ENCODE measurements around the gene GNG12. TPM values are rescaled to one million over a fixed set of nuclear protein-coding genes. Genes with fewer than 3 reads are reported as not detected.

GNG12 gene
- polyA plus RNA-seq, 5 donors = 42.2 to 75.1 (median 58.8) TPM

DNA sequence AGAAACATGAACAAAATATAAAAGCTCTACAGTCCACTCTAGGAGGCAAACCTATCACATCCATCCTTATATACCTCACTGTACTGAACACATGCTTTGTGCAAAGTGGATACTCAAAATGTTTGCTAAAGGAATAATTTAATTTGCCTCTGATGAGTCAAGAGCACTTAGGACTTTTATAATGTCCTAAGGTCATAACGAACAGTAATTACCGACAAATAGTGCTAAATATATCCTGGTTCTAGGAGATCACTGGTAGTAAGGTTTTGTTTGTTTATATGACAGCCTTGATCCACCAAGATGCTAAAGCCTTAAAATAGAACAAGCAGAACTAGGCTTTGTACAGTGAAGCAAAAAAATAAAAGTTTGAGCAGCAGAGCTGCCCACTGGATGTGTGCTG is 77.6 kb downstream of the GNG12 start:
- DNase-seq = no peak

DNA sequence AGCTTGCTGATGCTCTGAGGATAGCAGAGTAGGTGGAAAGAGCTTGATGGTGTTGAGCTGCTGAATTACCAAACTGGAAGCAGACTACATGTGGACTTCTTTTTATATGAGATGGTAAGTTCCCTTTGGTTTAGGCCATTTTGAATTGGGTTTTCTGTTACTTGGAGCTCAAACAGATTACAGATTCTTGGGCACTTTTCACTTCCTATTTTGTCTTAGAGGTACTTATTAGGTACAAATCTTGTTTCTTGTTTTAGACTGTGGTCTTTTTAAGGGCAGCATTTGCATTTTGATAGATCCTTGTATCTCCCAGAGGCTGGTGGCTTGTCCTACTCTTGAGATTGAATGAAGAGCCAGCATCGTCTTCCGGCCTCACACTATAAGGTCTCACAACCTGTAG is 78.1 kb downstream of the GNG12 start:
- no peak for DNase-seq

DNA sequence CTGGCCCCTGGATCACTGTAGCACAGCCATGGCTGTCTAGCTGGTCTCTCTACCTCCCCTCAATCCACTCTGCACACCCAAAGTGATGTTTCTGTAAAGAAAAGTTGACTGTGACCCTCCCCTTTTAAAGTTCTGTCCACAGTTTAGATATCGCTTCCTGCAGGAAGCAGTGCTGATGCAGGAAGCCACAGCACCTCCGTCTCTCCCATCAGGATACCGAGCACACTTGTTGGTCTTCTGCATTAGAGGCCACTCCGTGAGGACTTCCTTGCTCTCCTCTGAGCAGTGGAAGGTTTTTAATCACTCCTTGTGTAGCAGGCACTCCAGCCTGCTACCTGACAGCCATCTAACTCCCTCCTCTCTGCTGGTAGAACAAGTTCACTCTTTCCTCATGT is 78.7 kb downstream of the GNG12 start:
- DNase-seq = no peak

DNA sequence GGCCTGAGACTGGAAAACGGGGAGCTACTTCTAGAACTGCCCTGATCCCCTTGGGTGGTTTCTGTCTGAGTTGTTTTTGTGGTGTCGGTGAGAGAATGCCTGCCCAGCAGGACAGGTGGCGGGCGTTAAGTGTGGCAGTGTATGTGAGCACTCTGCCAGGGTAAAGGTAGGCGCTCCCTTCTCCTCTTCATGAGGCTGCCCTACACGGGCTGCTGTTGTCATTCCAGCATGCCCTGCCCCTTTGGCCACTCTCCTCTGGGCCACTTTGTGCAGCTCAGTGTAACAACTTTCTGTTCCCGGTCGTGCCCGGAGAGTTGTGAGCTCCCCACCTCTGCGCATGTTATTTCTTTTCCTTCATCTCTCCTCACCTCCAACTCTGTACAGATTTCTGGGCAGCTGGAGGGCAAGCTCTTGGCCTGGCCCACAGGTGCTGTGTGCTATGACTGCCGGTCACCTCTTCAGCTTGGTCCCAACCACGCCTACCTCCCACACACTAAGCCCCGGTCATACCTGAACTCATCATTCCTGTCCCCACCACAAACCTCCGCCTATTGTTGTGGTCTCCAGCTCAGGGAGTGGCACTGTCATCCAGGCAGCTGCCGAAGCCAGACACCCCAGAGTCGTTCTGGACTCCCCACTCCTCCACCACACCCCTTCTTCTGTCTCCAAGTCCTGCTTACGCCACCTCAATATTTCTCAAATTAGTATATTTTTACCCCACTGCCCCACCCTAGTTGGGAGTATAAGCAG is 79.3 kb downstream of the GNG12 start:
- no peak for DNase-seq

DNA sequence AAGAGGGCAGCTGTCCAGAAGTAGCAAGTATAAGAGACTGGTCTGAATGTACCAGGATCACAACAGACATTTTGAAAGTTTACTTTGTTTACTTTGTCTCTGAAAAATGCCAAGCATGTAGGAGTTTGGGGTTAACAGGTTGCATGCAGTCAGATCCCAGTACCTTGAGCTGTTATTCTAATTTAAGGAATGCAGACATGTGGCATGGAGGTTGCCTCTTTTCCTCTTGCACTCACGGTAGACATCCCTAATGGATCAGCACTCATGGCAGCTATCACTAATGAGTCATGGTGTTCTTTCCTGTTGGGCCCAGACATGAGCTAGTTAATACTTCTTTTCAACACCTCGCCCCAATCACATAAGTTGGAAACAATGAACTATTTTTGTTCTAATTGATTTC is 81.0 kb downstream of the GNG12 start:
- DNase-seq = no peak

DNA sequence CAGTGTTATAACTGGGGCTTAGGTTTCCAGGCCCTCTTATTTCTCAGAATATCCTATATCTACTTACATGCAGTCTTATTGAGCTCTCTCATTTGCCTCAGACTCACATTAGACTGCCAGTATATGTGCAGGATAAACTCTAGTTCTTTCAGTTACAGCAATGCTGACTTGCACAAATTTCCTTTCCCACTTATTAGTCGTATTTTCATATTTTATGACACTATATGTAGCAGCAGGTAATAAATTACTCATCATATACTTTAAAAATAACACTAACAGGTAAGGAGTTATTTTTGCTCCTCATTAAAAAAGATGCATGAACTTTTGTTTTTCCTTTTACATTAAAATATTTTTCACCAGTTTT is 82.6 kb downstream of the GNG12 start:
- DNase-seq = no peak

DNA sequence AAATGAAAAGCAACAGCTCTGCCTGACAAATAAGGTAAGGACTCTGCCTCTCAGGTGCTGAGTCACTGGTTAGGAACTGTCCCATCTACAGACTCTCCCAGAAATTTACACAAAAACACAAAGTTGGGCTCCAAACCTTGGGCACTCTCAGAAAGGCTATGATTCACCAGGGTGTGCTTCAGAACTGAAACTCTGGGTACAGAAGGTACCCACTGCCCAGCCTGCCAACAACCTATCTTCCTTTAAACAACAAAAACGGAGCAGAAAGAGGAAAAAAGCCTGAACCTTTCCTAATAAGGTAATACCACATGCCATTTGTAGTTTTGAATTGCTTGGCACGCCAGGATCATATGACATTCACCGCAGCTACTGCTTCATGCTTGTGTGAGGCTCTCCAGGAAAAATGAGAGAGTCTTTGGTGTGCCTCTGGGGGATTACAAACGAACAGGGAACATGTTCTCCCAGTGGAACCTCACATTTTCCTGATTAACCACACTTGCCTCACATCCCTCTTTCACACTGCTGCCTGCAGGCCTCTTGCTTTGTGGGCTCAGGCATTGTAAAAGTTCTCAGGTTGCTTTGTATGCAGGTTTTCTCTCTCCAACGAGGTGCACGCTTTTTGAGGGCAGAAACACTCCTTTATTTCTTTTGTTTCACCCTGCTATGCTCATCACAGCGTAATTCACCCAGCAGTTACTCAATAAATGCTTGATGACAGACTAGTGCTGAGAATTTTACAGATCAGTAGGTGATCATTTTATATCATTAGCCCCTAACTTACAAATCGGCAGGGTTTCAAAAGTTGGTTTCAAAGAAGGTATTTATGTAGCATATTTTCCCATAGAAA is 83.2 kb downstream of the GNG12 start:
- DNase-seq = no peak

DNA sequence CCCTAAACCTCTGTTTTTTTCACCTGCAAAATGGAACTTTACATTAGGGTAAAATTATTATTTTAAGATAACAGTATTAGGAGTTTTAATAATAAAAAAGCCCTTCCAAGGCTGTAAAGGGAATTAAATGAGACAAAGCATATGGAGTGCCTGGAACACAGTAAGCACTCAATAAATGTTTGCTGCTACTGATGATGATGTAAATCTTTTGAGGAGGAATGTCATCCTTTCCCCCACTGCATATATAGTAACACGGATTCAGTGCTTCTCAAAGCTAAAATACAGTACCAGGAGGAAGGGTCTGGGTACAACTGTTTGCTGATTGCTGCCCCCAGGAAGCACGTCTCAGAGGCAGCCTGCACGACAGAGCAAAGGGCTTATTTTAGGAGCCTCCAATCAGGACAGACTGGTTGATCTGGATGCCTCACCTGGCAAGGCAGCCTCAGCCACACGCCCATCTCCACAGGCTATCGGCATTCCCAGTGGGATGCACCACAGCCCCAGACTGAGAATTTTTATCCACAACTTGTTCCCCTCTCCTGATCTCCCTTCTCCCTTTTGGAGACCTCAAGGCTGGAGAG is 83.9 kb downstream of the GNG12 start:
- no peak for DNase-seq

DNA sequence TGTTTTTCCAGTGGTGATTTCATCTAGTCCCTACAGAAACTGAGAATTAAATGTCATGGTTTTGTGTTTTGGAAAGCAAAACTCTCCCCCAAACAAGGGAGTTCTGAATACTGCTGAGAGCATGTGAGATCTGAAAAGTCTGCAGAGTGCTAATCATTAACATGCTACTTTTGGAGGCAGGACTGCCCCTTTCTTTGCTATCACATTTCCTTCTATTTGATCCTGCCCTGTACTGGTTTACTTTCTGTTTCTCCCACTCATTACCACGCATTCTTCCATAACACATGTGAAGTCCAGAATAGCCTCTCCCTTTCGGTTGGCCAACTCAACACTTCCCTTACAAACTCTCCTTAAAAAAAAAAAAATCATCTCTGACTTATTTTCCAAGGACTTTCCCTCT is 84.6 kb downstream of the GNG12 start:
- DNase-seq = peak in 1 of 2 donors; percentile 23

DNA sequence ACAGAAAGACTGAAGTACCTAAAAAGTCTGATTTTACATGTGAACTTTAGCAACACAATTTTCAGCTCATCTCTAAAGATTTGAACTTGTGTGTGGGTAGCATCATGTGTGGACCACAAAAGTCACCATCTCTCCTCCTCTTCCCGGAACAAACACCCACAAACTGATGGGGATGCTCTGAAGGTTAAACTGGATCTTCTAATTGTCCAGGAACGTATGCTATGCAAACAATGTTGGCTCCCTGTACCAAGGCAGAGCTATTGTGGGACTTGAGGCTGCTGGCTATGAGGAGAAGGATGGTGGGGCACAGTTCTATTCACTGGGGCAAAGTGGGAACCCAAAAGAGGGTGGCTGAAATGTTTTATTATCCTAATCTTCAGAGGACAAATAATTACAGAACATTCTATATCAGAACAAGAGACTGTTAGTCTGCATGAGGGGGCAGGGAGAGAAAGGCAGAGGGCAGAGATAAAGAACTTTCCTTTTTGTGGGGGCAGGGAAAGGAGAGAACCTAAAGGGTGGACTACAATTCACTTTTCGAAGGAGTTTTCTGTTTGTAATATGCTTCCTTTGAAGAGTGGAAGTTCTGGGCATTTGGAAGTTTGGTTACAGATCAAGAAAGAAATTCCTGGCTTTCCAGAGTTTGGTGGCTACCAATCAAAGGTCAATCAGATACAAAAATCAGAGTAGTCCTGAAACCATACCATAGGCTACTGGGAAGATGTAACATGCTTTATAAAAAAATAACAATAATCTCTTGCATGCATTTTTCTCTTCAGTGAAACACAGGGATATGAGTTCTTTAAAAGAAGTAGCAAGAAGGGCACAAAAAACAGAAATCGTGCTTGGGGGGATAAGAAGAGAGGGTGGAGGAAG is 85.4 kb downstream of the GNG12 start:
- DNase-seq = no peak

DNA sequence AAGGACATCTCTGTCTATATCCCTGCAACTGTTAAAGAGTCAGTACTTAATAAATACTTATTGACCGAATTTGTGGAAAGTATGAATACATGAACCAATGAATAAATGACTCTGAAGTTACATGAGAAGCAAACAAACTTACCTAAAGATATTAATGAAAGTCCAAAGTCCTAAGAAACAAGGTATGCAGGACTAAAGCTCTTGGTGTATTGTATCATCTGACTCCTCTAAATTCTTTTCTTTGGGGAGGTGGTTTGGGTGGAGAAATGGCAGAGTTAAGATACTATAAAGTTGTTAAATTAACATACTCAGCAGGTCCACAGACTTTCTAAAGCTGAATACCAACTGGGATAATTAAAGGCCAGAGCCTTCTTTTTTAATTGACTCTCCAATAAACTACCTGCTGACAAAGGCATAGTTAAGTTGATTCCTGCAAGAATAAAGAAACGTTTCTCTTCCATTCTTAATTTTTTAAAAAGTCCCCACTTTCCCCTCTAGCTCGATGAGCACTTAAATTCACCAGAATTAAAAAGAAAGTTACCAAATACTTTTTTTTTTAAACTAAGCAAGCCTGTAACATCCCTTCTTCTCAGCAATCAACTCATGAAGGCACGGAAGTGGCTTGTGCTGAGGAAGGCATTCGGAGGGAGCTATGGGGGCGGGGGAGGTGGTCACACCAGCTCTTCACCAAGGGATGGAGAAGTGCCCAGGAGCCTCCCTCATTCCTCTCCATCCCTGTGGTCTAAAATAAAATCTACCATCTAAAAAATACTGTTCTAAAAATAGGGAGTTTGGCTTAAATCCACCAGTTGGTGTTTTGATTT is 87.2 kb downstream of the GNG12 start:
- DNase-seq = no peak

DNA sequence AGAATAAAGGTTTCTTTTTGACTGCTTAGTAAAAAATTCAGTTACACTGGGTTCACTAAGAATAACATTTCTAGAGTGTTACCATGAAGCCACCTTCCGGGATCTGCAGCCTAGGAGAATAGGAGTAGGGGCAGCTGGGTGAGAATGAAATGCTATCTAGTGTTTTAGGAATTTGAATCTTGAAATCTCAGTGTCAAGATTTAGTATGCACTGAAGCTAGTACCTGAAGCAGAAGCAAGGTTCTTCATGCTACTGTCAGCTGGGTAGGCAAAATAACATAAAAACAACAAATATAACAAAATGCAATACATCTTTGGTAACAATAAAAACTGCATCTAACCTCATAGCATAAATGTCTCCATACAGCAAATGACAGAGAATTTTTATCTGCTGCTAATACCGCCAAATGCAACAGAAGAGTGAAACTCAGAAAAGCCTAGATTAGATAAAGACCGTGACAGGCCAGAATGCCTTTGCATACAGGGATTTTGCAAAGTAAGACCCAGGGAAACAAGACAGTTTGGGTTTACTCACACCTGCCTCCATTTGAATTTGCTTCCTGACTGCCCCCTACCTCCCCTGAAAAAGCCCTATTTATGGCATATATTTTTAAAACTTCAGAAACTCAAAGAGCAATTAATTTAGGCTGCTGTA is 90.1 kb downstream of the GNG12 start:
- DNase-seq = no peak

DNA sequence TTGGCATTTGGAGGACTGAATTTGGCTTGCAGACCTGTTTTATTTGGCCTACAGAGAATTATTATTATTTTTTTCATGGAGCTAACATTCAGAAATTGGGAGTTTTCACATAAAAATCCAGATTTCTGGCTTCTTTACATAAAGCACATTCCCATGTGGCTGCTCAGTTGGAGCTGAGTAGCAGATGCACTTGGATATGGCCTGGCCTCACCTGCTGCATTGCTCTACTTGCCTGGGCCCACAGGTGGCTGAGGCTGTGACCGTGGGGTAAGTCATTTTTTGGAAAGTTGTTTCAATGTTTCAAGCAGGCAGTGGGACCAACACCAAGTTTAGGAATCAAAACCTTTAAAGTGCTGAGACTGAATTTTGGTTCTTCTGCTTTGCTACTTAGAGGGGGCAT is 91.5 kb downstream of the GNG12 start:
- DNase-seq = no peak

DNA sequence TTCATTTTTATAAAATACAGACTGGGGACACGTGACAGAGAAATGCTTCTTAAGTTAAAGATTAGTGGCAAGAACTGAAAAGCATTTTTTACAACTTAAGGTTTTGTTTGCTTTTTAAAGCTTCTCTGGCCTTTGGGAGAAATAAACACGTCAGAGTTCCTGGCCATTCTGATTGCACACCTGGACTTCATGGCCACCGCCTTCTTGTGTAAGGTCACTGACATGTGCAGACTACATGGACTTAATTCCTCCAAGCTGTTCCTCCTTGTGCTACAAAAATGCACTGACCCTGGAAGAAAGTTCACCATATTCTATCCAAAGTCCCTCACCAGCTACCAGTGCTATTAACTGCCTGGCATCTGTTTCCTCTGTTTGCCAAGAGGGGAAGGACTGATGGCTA is 92.1 kb downstream of the GNG12 start:
- no peak for DNase-seq

DNA sequence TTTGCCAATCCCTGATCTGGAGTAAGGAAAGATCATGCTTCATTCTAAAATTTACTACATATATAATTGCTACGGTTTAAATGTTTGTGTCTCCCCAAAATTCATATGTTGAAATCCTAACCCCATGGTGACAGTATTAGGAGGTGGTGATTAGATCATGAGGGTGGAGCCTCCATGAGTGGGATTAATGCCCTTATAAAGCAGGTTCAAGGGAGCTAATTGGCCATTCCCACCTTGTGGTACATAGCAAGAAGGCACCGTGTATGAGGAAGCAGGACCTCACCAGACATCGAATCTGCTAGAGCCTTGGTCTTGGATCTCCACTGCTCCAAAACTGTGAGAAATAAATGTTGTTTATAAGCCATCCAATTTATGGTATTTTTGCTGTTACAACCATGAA is 92.7 kb downstream of the GNG12 start:
- no peak for DNase-seq

DNA sequence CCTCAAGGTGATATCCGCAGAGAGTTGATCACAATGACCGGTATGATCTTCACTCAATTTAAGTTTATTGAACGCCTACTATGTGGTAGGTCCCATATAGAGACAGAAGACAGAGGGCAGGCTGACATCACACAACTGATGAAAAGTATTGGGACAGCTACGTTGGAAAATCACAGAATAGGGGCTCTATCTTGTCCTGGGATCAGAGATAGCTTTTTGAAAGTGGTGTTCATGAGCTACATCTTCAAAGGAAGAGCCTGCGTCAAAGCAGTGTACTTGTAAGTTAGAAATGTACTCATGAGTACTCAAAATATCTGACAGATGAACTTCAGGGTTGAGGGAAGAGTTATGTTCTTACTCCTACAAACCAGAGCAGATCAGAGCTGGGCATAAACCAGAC is 93.9 kb downstream of the GNG12 start:
- no peak for DNase-seq

DNA sequence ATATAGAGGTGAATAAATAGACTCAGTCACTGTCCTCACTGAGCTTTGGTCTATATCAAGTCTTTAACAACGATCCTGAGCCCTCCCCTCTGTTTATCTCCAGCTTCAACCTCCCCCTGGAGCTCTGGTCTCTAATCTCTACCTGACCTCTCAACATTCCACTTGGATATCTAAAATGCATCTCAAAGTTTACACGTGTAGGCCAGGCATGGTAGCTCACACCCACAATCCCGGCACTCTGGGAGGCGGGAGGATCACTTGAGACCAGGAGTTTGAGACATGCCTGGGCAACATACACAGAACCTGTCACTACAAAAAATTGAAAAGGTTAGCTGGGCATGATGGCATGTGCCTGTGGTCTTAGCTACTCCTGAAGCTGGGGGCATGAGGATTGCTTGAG is 94.9 kb downstream of the GNG12 start:
- DNase-seq = no peak

DNA sequence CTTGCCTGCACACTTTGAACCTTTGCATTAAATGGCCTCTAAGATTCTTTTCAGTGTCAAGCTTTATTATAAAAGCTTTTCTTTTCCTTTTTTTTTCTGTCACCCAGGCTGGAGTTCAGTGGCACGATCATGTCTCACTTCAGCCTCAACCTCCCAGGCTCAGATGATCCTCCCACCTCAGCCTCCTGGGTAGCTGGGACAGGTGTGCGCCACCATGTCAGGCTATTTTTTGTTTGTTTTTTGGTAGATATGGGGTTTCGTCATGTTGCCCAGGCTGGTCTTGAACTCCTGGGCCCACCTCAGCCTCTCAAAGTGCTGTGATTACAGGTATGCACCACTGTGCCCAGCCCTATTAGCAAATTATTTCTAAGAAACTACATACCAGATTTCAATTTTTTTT is 95.4 kb downstream of the GNG12 start:
- no peak for DNase-seq

DNA sequence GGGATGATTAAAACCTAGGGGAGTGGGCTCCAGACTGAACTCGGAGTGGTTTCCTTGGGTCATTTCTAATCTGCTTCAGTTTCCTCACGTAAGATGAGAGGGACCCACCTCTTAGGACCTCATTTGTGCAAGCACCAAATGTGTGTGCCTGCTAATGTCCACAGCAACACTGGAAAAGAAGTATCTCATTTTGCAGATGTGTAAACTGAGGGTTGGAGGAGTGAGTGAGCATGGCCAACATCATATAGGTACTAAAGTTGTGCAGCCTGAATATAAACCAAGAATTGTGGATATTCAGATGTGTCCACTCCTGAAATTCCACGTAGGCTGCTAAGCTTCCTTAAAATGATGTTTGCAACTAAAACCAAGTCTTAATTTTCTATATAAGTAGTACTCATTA is 96.5 kb downstream of the GNG12 start:
- DNase-seq = no peak

DNA sequence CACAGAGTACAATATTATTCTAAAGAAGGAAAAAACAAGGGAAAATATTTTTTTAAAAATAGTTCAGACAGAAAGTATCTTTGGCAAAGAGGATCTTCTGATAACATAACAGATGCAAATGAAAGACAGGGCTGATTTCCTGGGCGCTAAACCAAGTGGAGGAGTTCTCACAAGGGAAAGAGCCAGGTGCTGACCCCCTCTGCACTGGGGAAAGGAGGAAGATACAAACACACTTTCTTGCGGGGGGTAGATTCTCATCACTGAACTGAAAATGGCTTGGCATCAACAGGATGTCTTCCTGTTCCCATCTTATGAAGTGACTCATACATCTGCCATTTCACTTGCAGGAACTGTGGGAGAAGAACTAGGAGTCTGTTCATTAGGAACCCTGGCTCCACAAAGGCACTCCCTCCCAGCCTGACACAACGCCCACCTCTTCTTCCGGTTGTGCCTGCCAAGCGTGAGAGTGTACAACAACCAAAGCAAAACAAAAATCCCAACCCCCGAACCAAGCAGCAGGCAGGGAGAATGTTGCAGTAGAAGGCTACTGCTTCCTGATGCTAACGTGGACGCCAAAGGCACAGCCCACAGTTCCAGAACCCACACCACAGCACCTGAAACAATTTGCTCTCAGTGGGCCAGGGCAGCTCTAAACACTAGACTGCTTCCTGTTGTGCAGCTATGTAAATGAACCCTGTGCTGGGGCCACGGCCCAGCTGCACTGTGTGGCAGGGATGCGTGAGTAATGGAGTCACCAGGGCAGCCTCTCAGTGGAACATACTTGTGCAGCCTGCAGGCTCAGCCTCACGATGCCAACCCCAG is 97.2 kb downstream of the GNG12 start:
- DNase-seq = peak in 1 of 2 donors; percentile 35
